ENCODE results near the gene PHF2.
A peak's percentile ranks its signal among the peaks of the same experiment; 100 is the strongest.

The PHF2 gene

DNA sequence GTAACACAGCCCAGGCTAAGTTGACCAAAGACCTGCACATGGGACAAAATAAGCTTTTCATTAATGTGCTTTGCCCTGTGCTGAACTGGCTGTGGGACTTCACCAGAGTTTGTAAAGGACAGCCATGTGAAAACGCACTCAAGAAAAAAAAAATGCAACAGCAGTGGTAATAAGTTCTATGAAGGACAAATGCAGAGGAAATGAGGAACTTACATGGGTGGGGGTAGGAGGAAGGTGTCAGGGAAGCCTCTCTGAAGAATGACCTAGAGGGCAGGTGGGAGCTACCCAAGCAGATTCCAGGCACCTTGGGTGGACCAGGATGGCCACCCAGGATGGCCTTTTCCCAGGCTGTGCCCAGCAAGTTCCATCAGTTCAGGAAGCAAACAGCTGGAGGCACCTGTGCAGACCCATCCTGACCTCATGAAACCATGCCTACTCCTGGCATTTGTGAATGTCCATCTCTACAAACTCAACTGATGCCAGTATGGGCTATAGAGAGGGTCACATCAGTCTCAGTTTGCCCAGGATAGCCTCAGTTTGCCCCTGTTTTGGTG lies 6.7 kb upstream of the PHF2 start:
- no peak for DNase-seq

DNA sequence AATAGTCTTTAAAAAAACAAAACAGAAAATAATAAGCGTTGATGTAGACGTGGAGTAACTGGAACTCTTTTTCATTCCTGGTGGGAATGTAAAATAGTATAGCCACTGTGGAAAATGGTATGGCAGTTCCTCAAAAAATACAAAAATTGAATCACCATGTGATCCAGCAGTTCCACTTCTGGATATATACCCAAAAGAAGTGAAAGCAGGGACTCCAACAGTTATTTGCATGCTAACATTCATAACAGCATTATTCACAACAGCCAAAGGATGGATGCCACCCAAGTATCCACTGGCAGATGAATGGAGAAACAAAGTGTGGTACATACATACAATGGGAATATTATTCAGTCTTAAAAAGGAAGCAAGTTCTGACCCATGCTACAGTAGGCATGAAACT lies 4.2 kb upstream of the PHF2 start:
- no peak for DNase-seq

DNA sequence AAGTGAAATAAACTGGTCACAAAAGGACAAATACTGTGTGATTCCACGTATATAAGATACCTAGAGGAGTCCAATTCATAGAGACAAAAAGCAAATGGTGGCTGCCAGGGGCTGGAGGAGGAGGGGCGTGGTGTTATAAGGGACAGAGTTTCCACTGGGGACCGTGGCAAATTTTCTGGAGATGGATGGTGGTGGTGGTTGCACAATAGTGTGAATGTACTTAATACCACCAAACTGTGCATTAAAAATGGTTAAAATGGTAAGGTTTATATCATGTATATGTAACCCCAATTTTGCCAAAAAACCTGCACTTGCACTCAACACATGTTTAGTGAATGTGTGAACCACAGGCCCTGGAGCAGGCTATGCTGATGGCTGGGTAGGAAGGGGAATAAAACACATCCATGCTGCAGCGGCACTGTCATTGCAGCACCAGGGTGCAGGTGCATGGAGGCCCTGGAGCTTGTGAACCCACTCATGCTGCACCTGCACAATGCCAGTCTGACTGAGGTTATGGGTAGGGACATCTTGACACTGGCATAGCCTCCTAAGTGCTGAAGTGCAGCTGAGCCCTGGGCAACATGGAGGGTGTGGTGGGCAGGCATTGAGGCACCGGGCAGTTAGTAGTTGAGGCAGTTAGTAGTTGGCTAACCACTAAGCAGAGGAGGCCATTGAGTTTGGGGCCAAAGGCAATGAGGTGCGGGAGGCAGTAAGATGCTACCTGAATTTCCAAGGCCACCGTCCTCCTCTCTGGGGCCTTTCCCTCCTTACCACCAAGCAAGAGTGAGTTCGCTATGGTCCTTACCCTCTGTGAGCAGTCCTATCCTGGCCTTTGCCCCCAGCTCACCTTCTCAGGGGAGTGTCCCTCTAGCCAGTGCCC lies 3.5 kb upstream of the PHF2 start:
- DNase-seq, result no peak

DNA sequence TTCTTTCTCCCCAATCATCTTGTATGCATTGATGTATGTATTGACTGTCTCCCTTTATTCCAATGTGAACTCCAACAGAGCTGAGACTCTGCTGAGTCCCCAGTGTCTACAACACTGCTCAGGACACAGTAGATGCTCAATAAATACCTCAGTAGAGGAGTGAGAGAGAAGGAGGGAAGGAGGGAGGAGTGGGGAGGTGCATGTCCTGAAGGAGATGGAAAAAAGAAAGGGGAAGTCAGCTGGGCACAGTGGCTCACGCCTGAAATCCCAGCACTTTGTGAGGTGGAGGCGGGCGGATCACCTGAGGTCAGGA lies 2.9 kb upstream of the PHF2 start:
- no peak for DNase-seq

DNA sequence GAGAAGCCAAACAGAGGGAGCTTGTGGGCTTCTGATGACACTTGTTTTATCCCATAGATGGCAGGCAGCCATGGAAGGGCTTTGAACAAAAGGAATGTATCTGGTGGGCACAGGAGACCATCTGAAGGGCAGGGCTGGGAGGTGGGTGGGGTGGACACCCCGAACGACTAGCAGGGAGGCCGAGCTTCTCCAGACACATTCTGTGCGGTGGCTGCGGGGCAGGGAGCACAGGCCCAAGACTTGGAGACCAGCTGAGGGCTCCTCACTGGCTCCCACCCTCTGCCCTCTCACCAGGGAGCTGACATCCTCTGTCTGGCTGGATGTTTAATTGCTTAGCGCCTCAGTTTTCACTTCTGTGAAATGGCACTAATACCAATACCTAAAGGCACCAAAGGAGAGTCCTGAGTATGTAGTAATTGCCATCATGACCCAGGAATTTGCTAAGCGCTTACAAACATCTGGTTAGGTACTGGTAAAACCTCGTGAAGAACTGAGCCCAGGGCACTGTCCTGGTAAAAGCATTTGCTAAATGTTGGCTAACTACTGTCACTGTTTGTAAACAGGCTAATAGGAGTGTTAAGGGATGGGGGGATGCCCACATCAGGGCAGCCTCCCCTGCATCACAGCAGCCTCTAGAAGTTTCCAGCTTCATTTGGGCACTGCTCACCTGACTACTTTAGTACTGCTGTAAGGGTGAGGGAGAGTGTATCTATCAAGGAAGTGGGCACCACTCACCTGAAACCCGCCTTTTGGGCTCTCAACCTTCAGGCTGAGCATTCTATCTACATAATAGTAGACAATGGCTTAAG lies 2.1 kb upstream of the PHF2 start:
- DNase-seq, result no peak

DNA sequence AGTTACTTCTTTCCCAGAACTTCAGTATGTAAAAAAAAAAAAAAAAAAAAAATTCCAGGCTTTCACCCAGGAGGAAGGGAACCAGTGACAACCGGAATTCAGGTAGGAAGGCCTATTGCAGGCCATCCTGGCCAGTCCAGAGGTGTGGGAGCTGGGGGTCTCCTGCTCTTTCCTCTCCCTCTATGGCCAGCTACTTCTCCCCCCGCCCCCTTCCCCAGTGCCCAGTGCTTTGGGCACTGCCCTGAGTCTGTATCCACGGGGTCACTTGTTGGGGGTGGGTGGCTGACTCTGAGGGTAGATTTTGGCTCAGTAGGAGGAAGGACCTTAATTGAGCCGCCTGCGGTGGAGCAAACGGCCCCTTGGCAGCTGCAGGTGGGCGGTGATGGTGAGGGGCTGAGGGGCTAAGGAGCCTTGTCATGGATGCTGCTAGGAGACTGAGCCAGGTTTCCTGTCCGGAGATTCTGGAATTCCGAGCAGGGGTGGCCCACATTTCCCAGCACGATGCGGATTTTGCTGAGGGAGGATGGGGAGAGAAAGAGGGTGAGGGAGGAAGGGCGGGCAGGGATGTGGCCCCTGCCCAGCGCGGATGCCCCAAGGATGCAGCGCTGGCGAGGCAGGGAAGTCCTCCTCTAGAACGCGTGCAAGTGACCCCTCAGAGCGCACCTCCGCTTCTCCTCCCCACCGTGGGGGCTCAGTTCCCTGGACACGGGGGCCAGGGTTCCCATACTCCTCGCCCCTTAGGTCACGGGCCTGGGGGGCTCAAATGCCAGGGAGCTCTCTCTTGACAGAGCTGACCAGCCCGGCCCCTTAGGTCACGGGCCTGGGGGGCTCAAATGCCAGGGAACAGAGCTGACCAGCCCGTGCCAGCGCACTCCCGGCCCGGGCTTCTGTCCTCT lies 1.2 kb upstream of the PHF2 start:
- no peak for DNase-seq

DNA sequence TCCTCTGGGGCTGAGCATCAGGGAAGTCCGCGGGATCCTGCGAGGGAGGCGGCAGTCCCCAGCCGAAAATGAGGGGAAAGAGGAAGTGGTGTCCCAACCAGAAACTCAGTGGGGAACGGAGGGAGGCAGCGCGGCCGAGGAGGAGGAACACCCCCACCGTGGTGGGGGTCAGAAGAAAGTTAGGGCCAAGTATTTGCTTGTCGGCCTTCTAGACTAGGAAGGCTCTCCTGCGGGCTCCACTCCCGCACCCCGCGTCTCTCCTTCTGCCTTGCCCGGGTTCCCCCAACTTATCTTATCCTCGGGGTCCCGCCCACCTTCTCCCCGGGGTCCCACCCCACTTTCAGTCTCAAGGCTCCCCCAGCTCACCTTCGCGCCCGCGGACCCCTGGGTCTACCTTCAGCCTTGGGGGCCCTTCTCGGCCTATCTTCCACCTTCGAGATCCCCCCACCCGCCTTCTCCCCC lies 557 bp upstream of the PHF2 start:
- peak in 1 of 2 donors; percentile 38 for DNase-seq

DNA sequence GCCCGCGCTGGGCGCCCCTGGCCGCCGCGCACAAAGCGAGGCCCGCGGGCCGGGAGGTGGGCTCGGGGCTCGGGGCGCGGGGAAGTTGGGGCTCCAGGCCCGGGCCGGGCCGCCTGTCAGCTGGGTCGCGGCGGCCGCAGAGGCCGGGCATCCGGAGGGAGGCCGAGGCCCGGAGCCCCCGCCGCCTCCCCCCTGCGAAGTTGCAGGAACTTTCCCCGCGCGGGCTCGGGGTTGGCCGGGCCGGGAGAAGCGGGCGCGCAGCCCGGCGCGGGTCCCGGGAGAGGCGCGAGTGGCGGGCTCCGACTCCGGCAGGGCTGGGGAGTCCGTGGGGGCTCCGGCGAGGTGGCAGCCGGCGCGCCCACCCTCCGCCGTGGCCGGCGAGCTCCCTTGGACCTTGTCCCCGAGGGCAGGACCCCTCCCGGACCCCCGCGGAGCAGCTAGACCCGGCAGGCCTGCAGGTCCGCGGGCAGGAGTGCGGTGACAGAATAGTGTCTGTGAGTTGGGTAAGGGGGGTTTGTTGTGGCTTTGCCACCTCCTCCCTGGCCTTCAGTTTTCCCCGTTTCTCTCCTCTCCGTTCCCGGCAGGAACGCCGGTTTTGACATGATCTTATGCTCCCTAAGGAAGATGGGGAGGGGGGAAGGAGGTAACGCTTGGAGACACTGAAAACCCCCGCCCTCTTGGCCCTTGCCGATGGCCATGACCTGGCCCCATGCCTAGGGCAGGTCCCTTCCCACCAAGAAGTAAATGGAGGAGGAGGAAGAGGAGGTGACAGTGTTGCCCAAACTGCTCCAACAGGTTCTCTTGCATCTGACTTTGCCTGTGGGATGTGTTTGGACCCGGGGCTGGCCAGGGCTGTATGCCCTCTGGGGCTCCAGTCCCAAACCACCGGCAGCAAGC lies 942 bp downstream of the PHF2 start:
- DNase-seq, result no peak

DNA sequence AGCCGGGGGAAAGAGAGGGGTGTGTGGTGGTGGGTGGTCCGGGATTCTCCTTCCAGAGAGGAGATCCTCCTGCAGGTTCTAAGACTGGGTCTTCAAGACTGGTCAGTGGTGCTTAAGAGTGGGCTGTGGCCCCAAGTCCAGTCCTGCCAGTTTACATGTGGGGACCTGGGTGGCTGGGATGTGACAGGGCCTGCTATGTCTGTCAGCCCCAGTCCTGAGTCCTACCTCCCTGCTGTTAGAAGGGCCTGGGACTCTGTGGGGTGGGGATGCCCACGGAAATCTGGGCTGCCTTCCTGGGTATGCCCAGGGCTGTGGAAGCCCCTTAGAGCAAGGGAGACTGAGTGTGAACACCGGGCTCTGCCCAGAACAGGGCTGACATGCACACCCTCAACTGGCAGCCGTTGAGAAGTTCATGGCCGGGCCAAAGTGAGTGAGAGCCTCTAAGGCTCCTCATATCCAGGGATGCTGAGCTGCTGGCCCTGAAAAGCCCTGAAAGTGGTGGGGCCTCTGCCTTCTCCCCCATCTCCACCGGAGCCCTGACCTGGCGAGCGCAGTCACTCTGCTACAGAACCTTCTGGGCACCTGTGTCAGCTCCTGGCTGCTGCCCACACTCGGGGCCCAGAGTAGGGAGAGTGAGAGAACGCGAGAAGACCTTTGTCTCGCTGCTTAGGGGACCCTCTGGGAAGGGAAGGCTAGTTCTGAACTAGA lies 1.7 kb downstream of the PHF2 start:
- no peak for DNase-seq

DNA sequence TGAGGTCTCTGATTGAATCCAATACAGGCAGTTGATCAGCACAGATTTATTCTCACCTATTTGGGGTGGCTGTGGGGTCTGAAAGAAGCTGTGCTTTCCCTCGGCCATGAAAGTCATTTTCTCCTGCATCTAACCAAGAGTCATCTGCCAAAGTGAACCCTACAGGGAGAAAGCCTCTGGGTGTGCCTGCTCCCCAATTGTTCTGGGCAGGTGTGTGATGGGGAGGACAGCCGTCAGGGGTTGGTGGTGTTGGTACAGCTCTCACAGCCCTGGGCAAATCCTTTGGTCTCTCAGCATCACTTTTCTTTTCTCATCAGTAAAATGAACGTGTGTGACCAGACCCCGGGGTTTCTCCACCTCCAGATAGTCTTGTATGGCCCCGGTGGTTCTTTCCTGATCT lies 2.5 kb downstream of the PHF2 start:
- DNase-seq, result no peak

DNA sequence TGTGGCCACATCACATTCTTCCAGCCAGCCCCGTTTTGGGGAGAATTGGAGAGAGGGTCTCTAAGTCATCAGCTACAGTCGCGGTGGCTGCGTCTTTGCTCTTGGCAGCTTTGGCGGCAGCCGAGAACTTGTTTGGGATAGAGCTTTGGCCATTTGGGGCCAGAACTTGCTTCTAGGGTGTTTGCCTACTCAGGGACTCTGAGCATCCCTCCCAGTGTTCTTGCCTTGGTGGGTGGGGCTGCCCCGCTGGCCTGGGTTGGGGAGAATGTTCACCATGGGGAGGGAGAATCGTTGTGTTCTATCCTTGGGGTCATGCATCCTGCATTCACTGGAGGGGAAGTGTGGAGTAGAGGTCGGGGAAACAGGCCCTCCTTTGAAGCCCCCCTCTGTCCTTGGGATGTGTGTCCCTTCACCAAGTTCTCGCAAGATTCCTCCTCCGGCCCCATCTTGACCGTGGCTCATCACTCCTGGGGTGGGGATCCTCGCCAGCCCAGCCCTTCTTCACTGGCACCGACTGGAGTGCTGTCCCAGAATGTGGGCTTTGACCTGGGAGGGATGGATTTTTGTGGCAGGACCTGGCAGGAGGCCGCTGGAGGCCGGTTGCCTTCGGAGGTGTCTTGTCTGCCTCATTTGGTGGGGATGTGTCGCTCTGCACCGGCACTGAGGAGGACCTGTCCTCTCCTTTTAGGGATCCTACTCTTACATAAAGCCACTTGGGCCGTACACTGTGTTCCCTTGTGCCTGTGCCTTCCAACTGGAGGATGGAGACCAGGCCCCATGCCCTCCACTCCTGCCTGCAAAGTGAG lies 3.5 kb downstream of the PHF2 start:
- no peak for DNase-seq

DNA sequence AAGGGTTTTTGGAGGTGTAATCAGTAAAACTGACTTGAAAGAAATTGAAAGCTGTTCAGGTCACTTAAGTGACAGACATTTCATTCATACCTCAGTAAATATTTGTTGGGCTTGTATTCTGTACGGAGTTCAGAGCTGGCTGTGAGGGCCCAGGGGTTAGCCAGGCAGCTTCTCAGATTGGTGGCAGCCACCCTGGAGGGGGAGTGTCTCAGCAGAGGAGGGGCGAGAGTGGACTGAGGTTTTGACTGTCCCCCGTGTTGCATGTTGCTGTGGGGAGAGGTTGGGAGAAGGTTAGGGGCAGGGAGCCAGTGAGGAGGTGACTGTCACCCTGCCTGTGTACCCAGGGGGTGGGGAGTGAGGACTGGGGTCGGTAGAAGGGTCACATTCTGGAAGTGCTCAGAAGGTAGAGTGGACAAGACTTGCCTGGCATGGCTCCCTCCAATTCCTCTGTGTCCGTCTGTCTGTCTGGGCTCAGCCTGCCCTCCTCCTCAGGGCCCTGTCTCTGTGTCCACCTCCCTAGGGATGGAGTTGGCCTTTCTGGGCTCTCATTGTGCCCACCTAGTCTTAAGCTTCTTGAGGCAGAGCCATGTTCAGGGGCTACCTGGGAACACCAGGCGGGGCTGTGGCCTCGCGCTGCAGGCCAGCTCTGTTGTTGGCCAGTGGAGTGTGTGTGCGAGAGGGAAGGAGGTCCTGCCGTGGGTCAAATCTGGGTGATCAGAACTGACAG lies 4.4 kb downstream of the PHF2 start:
- no peak for DNase-seq

DNA sequence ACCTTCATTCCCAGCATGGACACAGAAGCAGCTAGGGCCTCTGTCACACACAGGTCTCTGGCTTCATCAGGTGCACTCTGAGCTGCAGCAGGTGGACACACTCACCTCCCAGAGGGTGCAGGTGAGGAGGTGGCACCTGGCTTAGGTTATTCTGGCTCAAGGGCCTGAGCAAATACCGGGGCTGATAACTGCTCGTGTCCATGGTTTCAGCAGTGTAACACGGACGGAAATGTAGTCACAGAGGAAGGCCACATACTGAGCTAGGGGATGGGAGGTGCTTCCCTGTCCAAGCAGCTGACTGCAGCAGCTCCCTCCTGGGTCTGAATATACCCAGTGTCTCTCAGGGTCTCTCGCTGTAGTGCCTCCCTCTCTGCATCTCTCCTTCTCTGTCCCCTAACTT lies 5.7 kb downstream of the PHF2 start:
- DNase-seq, result no peak

DNA sequence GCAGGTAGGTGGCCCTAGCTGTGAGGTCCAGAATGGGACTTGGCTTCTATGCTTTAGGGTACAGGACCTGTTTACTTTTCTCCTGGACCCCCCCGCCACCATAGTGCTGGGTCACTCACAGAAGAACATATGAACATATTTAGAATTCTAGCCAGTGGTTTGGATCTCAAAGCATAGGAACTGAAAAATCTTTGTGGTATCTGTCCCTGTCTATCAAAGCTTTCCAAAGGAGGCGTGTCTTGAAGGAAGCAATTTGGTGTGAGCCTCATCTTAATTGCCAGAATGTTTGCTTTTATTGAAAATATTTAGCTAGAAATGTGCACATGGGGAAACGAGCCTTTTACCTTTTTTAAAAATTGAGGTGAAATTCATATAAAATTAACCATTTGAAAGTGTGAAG lies 6.2 kb downstream of the PHF2 start:
- no peak for DNase-seq

DNA sequence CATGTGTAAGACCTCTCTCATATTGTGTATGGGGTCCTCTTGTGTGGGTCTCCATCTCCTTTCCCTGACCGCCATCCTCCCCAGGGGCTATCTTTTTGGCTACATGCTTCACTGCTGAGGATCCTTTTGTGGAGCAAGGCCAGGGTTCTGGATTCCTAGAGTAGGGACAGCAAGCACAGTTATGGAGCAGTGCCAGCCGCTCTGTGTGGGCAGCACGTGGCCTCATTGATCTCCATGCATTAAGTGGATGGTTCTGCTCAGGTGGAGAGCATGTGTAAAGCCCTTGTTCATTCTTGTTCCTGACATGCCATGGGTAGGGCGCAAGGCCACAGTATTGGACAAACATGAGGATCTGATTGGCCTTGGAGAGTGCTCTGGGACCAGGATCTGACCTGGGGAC lies 8.9 kb downstream of the PHF2 start:
- DNase-seq, result no peak

DNA sequence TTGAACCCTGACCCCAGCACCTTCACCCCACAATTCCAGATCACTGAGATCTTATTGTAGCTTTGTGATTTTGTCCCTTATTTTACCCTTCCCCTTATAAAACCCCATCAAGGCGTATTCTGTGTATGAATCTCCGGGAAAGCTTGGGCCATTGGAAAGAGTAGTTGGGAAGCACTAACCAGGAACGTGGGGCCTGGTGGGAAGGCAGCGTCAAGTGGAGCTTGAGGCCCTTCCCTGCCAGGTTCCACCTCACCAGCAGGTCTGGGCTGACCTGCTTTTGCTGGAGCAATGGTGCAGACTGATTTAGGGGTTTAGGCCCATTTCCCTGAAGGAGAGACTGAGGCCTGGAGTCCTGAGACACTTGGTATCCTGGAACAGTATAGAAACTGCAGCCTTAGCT lies 9.3 kb downstream of the PHF2 start:
- no peak for DNase-seq

DNA sequence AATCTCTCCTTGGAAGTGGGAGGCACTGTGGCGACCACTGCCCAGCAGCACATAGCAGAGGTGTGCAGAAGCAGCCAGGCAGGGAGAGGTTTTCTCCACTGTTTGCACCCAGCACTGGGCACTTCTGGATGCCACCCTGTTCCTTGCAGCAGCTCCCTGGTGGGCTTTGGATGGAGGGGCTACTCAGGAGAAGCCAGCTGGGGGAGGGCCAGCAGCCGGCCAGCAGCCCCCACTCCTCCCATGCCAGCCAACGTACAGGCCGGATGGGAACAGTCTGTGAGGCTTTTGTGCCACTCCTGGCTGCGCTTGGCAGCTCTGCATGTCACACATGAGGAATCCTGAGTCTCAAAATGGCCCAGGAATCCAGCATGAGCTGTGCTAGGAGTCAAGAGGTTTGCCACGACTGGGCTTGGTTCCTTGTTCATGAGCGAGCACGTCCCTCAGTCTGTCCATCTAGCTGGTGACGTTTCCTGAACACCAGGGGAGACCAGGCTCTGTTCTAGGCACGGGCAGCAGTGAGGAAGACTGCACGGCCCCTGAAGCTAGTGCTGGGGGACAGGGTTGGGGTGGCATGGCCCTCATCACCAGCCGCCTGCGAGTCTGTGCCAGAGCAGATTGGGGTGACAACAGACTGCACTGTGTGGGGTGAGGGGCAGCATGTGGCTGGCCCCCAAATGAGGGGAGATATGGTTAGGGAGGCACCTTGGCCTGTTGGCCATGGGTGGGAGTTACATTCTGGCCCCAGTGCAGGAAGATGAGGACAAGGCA lies 10.1 kb downstream of the PHF2 start:
- DNase-seq, result no peak

DNA sequence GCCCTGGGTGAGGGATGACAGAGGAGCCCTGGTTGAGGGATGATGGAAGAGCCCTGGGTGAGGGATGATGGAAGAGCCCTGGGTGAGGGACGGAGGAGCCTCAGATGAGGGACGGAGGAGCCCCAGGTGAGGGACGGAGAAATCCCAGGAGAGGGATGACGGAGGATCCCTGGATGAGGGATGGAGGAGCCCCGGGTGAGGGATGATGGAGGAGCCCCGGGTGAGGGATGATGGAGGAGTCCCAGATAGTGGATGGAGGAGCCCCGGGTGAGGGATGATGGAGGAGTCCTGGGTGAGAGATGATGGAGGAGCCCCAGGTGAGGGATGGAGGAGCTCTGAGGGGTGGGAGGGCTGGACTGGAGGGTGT lies 10.9 kb downstream of the PHF2 start:
- DNase-seq, result no peak

Measured in hippocampal formation (tissue), 2 donors.